C4-2B (cell line): ENCODE results near the gene RNLS.

Experiments used
- H3K27ac ChIP-seq: fragments of 450-650 bp; 2 replicates; pipeline ENCODE4 v1.5.1; 2017
- CTCF ChIP-seq: fragments of 450-650 bp; conservative IDR thresholded peaks from 2 replicates; pipeline ENCODE4 v1.5.1; 2017; ENCODE audit warnings: mild to moderate bottlenecking
- ZFX ChIP-seq: fragments of 450-650 bp; IDR thresholded peaks from 2 replicates; pipeline ENCODE4 v1.6.1; 2017

RNLS gene

DNA sequence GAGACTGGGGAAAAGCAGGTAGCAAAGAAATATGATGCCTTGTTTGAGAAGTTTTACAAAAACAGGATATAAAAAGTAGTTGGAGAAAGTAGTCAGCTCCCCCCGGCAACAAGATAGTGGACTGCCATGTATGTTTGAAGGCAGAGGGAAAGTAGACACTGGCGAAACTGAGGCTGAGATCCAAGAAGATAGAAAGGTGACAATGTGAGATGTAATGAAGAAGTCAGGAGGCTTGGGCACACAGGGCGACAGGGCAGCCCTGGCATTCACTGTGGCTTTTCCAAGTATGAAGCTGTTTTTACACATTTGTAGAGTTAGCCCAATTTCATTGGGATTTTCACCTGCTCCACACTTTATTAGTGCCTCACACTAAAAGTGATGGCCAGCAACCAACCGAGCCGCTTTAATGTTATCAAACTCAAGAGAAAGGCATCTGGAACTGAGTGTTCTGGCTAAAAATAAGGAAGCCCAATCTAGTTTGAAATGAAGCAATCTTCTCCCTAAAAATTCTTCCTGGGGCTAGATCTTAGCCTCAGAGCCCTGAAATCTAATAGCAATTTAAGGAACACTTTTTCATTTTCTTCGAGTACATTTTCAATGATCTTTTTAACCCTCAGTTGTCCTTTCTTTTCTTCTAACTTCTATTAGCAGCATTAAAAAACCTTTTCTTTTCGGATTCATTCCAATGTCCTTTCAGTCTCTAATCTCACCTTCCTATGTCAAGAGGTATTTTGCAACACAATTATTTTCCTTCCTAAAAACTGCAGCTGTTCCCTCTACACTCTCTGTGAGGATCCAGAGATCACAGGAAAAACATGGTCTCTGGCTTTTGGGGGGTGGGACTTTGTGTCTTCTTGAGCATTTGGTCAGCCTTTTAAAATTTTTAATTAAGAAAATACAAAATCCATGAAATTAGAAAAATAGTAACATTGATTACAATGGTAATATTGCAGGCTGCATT is 108.0 kb downstream of the RNLS start:
- H3K27ac ChIP-seq = no peak overlapping the region
- no peak for TF ChIP-seq ZFX
- no peak for TF ChIP-seq CTCF

GRCh38 chr10:88473989-88474883 is 108.9 kb downstream of the RNLS start:
- no peak overlapping the region for H3K27ac ChIP-seq
- TF ChIP-seq CTCF (no peak), ZFX (no peak)

- TF ChIP-seq ZFX (no peak), CTCF (peak; percentile 38)
These were observed 110.6 kb downstream of the RNLS start for GRCh38 chr10:88472540-88472939.

GRCh38 chr10:88471899-88472298 is 111.2 kb downstream of the RNLS start:
- TF ChIP-seq CTCF (no peak), ZFX (no peak)

More at GRCh38 chr10:88472540-88472939, 110.6 kb downstream of the RNLS start:
- no peak overlapping the region for H3K27ac ChIP-seq

GRCh38 chr10:88467835-88468485 is 115.2 kb downstream of the RNLS start:
- TF ChIP-seq CTCF = no peak
- no peak for TF ChIP-seq ZFX
- no peak overlapping the region for H3K27ac ChIP-seq

More at GRCh38 chr10:88471899-88472298, 111.2 kb downstream of the RNLS start:
- no peak overlapping the region for H3K27ac ChIP-seq

DNA sequence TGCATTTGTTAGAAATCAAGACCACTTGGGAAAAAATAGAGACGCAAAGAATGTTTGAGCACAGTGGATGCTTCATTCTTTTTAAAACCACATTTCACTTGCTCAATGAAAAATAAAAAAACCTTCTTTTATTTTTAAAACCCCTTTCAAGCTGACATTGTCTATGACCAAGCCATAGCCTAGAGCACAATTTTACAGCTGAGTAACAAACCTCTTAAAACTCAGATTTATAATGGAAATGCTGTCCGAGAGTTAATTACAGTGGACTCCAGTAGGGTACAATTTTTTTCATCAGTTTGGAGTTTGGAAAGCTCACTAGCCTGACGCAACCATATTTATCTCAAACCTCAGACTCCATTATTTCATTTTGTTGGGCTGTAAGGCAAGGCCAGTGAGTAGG is 116.3 kb downstream of the RNLS start:
- no peak for TF ChIP-seq CTCF
- no peak for TF ChIP-seq ZFX
- no peak overlapping the region for H3K27ac ChIP-seq
